ENCODE results near the gene PRKCB.

The PRKCB gene

DNA sequence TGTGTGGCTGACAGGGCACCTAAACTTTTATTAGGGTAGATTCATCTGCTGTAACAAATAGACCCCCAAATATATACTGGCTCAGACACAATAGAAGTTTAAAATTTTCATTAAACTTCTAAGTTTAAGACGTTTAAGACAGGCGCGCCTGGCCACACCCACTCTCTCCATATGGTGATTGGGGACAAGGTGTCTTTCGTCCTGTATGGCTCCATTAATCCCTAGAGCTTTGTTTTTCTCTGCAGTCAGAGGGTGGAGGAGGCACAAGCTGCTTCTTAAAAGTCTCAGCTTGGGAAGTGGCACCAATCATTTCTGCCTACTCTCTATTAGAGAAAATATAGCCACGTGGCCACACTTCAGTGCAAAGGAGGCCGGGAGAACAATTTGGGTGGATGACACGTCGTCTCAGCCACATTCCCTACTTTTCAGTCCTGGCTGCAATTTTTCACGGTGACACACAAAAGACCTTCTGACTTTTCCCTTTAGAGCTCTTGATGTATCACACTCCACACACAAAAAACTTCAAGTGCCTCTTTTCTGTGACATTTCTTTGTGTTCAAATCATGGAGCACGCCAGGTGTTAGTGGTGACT lies 294.8 kb downstream of the PRKCB start:
- H3K4me3 ChIP-seq (ENCODE audit: low read depth in 1 of 2, low read length in 2 of 2) = no peak overlapping the region
- no peaks in the 10 kb centered on the region for H3K4me1 ChIP-seq (ENCODE audit: control insufficient read depth in 1 of 2, insufficient read depth in 2 of 2, low read length in 2 of 2)
- no peaks in the 10 kb centered on the region for H3K27me3 ChIP-seq (ENCODE audit: control insufficient read depth in 1 of 2, insufficient read depth in 2 of 2, low read length in 2 of 2)
- H3K36me3 ChIP-seq (ENCODE audit: control insufficient read depth in 1 of 2, insufficient read depth in 2 of 2, low read length in 2 of 2) = peaks cover 0 to 2% of the 10 kb centered on the region in 2 donors
- no peak overlapping the region for H3K9ac ChIP-seq (ENCODE audit: low read depth in 1 of 2, low read length in 2 of 2)
- H3K9me3 ChIP-seq (ENCODE audit: control insufficient read depth in 1 of 2, low read length in 2 of 2) = no peaks in the 10 kb centered on the region
- H3K27ac ChIP-seq (ENCODE audit: low read depth, low read length) = no peak overlapping the region

- Histone ChIP-seq H3K27me3 (ENCODE audit: control insufficient read depth in 1 of 2, insufficient read depth in 2 of 2, low read length in 2 of 2) (no peaks in the 10 kb centered on the region), H3K4me1 (ENCODE audit: control insufficient read depth in 1 of 2, insufficient read depth in 2 of 2, low read length in 2 of 2) (no peaks in the 10 kb centered on the region), H3K9ac (ENCODE audit: low read depth in 1 of 2, low read length in 2 of 2) (no peak overlapping the region), H3K9me3 (ENCODE audit: control insufficient read depth in 1 of 2, low read length in 2 of 2) (no peaks in the 10 kb centered on the region), H3K4me3 (ENCODE audit: low read depth in 1 of 2, low read length in 2 of 2) (no peak overlapping the region), H3K27ac (ENCODE audit: low read depth, low read length) (no peak overlapping the region), H3K36me3 (ENCODE audit: control insufficient read depth in 1 of 2, insufficient read depth in 2 of 2, low read length in 2 of 2) (no peaks in the 10 kb centered on the region)
Measured at GRCh38 chr16:24131294-24131693, 295.5 kb downstream of the PRKCB start.

GRCh38 chr16:24132048-24132796 lies 296.4 kb downstream of the PRKCB start:
- no peak overlapping the region for H3K4me3 ChIP-seq (ENCODE audit: low read depth in 1 of 2, low read length in 2 of 2)
- no peaks in the 10 kb centered on the region for H3K27me3 ChIP-seq (ENCODE audit: control insufficient read depth in 1 of 2, insufficient read depth in 2 of 2, low read length in 2 of 2)
- H3K4me1 ChIP-seq (ENCODE audit: control insufficient read depth in 1 of 2, insufficient read depth in 2 of 2, low read length in 2 of 2) = no peaks in the 10 kb centered on the region
- H3K9me3 ChIP-seq (ENCODE audit: control insufficient read depth in 1 of 2, low read length in 2 of 2) = no peaks in the 10 kb centered on the region
- H3K36me3 ChIP-seq (ENCODE audit: control insufficient read depth in 1 of 2, insufficient read depth in 2 of 2, low read length in 2 of 2) = no peaks in the 10 kb centered on the region
- H3K27ac ChIP-seq (ENCODE audit: low read depth, low read length) = no peak overlapping the region
- no peak overlapping the region for H3K9ac ChIP-seq (ENCODE audit: low read depth in 1 of 2, low read length in 2 of 2)

GRCh38 chr16:24132797-24133155 lies 297.0 kb downstream of the PRKCB start:
- Histone ChIP-seq H3K9ac (ENCODE audit: low read depth in 1 of 2, low read length in 2 of 2) (no peak overlapping the region), H3K36me3 (ENCODE audit: control insufficient read depth in 1 of 2, insufficient read depth in 2 of 2, low read length in 2 of 2) (no peaks in the 10 kb centered on the region), H3K4me1 (ENCODE audit: control insufficient read depth in 1 of 2, insufficient read depth in 2 of 2, low read length in 2 of 2) (no peaks in the 10 kb centered on the region), H3K27me3 (ENCODE audit: control insufficient read depth in 1 of 2, insufficient read depth in 2 of 2, low read length in 2 of 2) (no peaks in the 10 kb centered on the region), H3K9me3 (ENCODE audit: control insufficient read depth in 1 of 2, low read length in 2 of 2) (no peaks in the 10 kb centered on the region), H3K27ac (ENCODE audit: low read depth, low read length) (no peak overlapping the region), H3K4me3 (ENCODE audit: low read depth in 1 of 2, low read length in 2 of 2) (no peak overlapping the region)

- no peaks in the 10 kb centered on the region for H3K9me3 ChIP-seq (ENCODE audit: control insufficient read depth in 1 of 2, low read length in 2 of 2)
- no peak overlapping the region for H3K4me3 ChIP-seq (ENCODE audit: low read depth in 1 of 2, low read length in 2 of 2)
- no peak overlapping the region for H3K9ac ChIP-seq (ENCODE audit: low read depth in 1 of 2, low read length in 2 of 2)
- no peak overlapping the region for H3K27ac ChIP-seq (ENCODE audit: low read depth, low read length)
- H3K27me3 ChIP-seq (ENCODE audit: control insufficient read depth in 1 of 2, insufficient read depth in 2 of 2, low read length in 2 of 2) = no peaks in the 10 kb centered on the region
- H3K36me3 ChIP-seq (ENCODE audit: control insufficient read depth in 1 of 2, insufficient read depth in 2 of 2, low read length in 2 of 2) = no peaks in the 10 kb centered on the region
- H3K4me1 ChIP-seq (ENCODE audit: control insufficient read depth in 1 of 2, insufficient read depth in 2 of 2, low read length in 2 of 2) = no peaks in the 10 kb centered on the region
Measured at GRCh38 chr16:24135624-24136565, 300.1 kb downstream of the PRKCB start.

DNA sequence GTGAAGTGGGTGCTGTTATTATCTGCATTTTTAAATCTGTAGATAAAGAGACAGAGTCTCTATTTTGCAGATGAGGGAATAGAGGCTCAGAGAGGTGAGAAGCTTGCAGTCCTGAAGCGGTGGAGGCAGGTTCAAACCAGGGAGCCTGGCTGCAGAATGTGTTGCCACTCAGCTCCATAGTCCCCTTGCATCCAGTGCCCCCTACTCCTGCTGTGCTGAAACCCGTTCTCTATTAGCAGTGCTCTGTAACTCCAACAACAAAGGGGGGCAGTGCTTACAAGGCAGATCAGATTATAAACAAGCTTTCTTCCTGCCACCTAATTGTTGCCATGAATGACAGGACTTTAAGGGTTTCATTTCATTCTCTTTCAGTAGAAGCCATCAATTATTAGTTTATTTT lies 302.2 kb downstream of the PRKCB start:
- Histone ChIP-seq H3K4me1 (ENCODE audit: control insufficient read depth in 1 of 2, insufficient read depth in 2 of 2, low read length in 2 of 2) (no peaks in the 10 kb centered on the region), H3K4me3 (ENCODE audit: low read depth in 1 of 2, low read length in 2 of 2) (no peak overlapping the region), H3K27me3 (ENCODE audit: control insufficient read depth in 1 of 2, insufficient read depth in 2 of 2, low read length in 2 of 2) (no peaks in the 10 kb centered on the region), H3K27ac (ENCODE audit: low read depth, low read length) (no peak overlapping the region), H3K9me3 (ENCODE audit: control insufficient read depth in 1 of 2, low read length in 2 of 2) (no peaks in the 10 kb centered on the region), H3K9ac (ENCODE audit: low read depth in 1 of 2, low read length in 2 of 2) (no peak overlapping the region), H3K36me3 (ENCODE audit: control insufficient read depth in 1 of 2, insufficient read depth in 2 of 2, low read length in 2 of 2) (no peaks in the 10 kb centered on the region)

DNA sequence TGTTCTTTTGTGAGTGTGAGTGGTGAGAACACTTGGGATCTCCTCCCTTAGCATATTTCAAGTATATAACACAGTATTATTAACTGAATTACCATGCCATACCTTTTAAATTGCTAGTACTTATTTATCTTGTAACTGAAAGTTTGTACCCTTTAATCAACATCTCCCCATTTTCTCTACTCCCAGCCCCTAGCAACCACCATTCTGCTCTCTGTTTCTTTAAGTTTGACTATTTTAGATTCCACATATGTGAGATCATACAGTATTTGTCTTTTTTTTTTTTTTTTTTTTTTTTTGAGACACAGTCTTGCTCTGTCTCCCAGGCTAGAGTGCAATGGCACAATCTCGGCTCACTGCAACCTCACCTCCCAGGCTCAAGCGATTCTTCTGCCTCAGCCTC lies 302.8 kb downstream of the PRKCB start:
- no peaks in the 10 kb centered on the region for H3K4me1 ChIP-seq (ENCODE audit: control insufficient read depth in 1 of 2, insufficient read depth in 2 of 2, low read length in 2 of 2)
- no peaks in the 10 kb centered on the region for H3K36me3 ChIP-seq (ENCODE audit: control insufficient read depth in 1 of 2, insufficient read depth in 2 of 2, low read length in 2 of 2)
- no peak overlapping the region for H3K9ac ChIP-seq (ENCODE audit: low read depth in 1 of 2, low read length in 2 of 2)
- no peak overlapping the region for H3K27ac ChIP-seq (ENCODE audit: low read depth, low read length)
- H3K27me3 ChIP-seq (ENCODE audit: control insufficient read depth in 1 of 2, insufficient read depth in 2 of 2, low read length in 2 of 2) = no peaks in the 10 kb centered on the region
- no peak overlapping the region for H3K4me3 ChIP-seq (ENCODE audit: low read depth in 1 of 2, low read length in 2 of 2)
- H3K9me3 ChIP-seq (ENCODE audit: control insufficient read depth in 1 of 2, low read length in 2 of 2) = no peaks in the 10 kb centered on the region

DNA sequence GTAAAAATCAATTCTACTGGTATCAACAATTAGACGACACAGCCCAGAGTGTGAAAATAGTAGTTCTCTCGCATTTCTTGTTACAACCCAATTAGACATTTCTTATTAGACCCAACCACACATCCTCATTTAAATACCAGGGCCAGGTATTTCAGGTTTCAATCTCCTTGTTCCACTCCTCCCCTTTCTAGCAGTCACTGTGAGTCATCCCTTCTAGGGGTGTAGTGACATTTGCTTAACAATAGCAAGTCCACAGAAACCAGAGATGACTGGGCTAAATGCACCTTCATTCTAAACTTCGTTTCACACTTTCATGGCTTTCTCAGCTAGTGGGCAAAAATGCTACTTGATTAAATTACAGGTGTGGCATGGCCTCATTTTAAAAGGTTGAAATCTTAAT lies 303.5 kb downstream of the PRKCB start:
- Histone ChIP-seq H3K4me3 (ENCODE audit: low read depth in 1 of 2, low read length in 2 of 2) (no peak overlapping the region), H3K27me3 (ENCODE audit: control insufficient read depth in 1 of 2, insufficient read depth in 2 of 2, low read length in 2 of 2) (no peaks in the 10 kb centered on the region), H3K9ac (ENCODE audit: low read depth in 1 of 2, low read length in 2 of 2) (no peak overlapping the region), H3K9me3 (ENCODE audit: control insufficient read depth in 1 of 2, low read length in 2 of 2) (no peaks in the 10 kb centered on the region), H3K4me1 (ENCODE audit: control insufficient read depth in 1 of 2, insufficient read depth in 2 of 2, low read length in 2 of 2) (no peaks in the 10 kb centered on the region), H3K36me3 (ENCODE audit: control insufficient read depth in 1 of 2, insufficient read depth in 2 of 2, low read length in 2 of 2) (no peaks in the 10 kb centered on the region), H3K27ac (ENCODE audit: low read depth, low read length) (no peak overlapping the region)

- no peak overlapping the region for H3K27ac ChIP-seq (ENCODE audit: low read depth, low read length)
- no peaks in the 10 kb centered on the region for H3K27me3 ChIP-seq (ENCODE audit: control insufficient read depth in 1 of 2, insufficient read depth in 2 of 2, low read length in 2 of 2)
- H3K4me3 ChIP-seq (ENCODE audit: low read depth in 1 of 2, low read length in 2 of 2) = no peak overlapping the region
- H3K9ac ChIP-seq (ENCODE audit: low read depth in 1 of 2, low read length in 2 of 2) = no peak overlapping the region
- no peaks in the 10 kb centered on the region for H3K4me1 ChIP-seq (ENCODE audit: control insufficient read depth in 1 of 2, insufficient read depth in 2 of 2, low read length in 2 of 2)
- H3K36me3 ChIP-seq (ENCODE audit: control insufficient read depth in 1 of 2, insufficient read depth in 2 of 2, low read length in 2 of 2) = no peaks in the 10 kb centered on the region
- H3K9me3 ChIP-seq (ENCODE audit: control insufficient read depth in 1 of 2, low read length in 2 of 2) = no peaks in the 10 kb centered on the region
Measured at GRCh38 chr16:24140730-24141129, 304.9 kb downstream of the PRKCB start.

- Histone ChIP-seq H3K9me3 (ENCODE audit: control insufficient read depth in 1 of 2, low read length in 2 of 2) (no peaks in the 10 kb centered on the region), H3K27me3 (ENCODE audit: control insufficient read depth in 1 of 2, insufficient read depth in 2 of 2, low read length in 2 of 2) (no peaks in the 10 kb centered on the region), H3K36me3 (ENCODE audit: control insufficient read depth in 1 of 2, insufficient read depth in 2 of 2, low read length in 2 of 2) (no peaks in the 10 kb centered on the region)
Measured at GRCh38 chr16:24141466-24141865, 305.7 kb downstream of the PRKCB start.

More at GRCh38 chr16:24141466-24141865, 305.7 kb downstream of the PRKCB start:
- Histone ChIP-seq H3K4me1 (ENCODE audit: control insufficient read depth in 1 of 2, insufficient read depth in 2 of 2, low read length in 2 of 2) (no peaks in the 10 kb centered on the region), H3K4me3 (ENCODE audit: low read depth in 1 of 2, low read length in 2 of 2) (no peak overlapping the region), H3K9ac (ENCODE audit: low read depth in 1 of 2, low read length in 2 of 2) (no peak overlapping the region), H3K27ac (ENCODE audit: low read depth, low read length) (no peak overlapping the region)

All from duodenal mucosa (tissue), 2 donors.